ENCODE measurements around the gene AXDND1.

The AXDND1 gene

GRCh38 chr1:179323436-179323835 lies 42.3 kb upstream of the AXDND1 start:
- no peak for DNase-seq (ENCODE audit: low read depth in 1 of 2, low spot score in 1 of 2)
- Histone ChIP-seq H3K27ac (replicated peaks) (no peak overlapping the region), H3K27me3 (ENCODE audit: insufficient read depth, poor library complexity, severe bottlenecking) (no peaks in the 10 kb centered on the region), H3K4me3 (replicated peaks; ENCODE audit: insufficient read depth, low read length) (no peak overlapping the region)
- TF ChIP-seq, protein P1, sequence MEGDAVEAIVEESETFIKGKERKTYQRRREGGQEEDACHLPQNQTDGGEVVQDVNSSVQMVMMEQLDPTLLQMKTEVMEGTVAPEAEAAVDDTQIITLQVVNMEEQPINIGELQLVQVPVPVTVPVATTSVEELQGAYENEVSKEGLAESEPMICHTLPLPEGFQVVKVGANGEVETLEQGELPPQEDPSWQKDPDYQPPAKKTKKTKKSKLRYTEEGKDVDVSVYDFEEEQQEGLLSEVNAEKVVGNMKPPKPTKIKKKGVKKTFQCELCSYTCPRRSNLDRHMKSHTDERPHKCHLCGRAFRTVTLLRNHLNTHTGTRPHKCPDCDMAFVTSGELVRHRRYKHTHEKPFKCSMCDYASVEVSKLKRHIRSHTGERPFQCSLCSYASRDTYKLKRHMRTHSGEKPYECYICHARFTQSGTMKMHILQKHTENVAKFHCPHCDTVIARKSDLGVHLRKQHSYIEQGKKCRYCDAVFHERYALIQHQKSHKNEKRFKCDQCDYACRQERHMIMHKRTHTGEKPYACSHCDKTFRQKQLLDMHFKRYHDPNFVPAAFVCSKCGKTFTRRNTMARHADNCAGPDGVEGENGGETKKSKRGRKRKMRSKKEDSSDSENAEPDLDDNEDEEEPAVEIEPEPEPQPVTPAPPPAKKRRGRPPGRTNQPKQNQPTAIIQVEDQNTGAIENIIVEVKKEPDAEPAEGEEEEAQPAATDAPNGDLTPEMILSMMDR (IDR thresholded peaks at IDR 0.05; ENCODE audit: insufficient read depth, low read length): no peak
- TF ChIP-seq SPI1 (IDR thresholded peaks at IDR 0.05; ENCODE audit: borderline replicate concordance, low read depth) (no peak), GABPA (IDR thresholded peaks at IDR 0.05; ENCODE audit: low read depth) (no peak), POLR2AphosphoS5 (IDR thresholded peaks at IDR 0.05; ENCODE audit: low read depth) (no peak)
- TF ChIP-seq, protein P2, sequence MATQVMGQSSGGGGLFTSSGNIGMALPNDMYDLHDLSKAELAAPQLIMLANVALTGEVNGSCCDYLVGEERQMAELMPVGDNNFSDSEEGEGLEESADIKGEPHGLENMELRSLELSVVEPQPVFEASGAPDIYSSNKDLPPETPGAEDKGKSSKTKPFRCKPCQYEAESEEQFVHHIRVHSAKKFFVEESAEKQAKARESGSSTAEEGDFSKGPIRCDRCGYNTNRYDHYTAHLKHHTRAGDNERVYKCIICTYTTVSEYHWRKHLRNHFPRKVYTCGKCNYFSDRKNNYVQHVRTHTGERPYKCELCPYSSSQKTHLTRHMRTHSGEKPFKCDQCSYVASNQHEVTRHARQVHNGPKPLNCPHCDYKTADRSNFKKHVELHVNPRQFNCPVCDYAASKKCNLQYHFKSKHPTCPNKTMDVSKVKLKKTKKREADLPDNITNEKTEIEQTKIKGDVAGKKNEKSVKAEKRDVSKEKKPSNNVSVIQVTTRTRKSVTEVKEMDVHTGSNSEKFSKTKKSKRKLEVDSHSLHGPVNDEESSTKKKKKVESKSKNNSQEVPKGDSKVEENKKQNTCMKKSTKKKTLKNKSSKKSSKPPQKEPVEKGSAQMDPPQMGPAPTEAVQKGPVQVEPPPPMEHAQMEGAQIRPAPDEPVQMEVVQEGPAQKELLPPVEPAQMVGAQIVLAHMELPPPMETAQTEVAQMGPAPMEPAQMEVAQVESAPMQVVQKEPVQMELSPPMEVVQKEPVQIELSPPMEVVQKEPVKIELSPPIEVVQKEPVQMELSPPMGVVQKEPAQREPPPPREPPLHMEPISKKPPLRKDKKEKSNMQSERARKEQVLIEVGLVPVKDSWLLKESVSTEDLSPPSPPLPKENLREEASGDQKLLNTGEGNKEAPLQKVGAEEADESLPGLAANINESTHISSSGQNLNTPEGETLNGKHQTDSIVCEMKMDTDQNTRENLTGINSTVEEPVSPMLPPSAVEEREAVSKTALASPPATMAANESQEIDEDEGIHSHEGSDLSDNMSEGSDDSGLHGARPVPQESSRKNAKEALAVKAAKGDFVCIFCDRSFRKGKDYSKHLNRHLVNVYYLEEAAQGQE (IDR thresholded peaks at IDR 0.05; ENCODE audit: insufficient replicate concordance, low read depth): no peak

DNA sequence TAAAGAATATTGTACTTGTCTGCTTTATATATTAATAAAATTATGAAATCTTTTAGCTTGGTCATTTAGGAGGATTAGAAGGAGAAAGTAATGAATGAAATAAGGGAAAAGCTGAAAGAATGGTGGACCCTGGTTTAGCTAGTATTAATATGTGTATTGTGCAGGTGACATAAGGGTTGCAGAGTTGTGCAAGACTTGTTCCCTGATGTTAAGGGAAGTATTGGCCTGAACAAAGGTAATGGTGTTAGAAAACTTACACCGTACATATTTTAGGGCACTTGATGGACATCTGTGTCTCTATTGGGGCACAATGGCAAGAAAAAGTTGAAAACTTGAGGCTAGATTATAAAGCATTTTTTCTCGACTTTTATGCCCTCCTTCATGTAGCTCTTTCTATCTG lies 39.9 kb upstream of the AXDND1 start:
- TF ChIP-seq POLR2AphosphoS5 (IDR thresholded peaks at IDR 0.05; ENCODE audit: low read depth) (no peak), SPI1 (IDR thresholded peaks at IDR 0.05; ENCODE audit: borderline replicate concordance, low read depth) (no peak), GABPA (IDR thresholded peaks at IDR 0.05; ENCODE audit: low read depth) (no peak)
- TF ChIP-seq, protein P2 (IDR thresholded peaks at IDR 0.05; ENCODE audit: insufficient replicate concordance, low read depth): no peak
- TF ChIP-seq, protein P1 (IDR thresholded peaks at IDR 0.05; ENCODE audit: insufficient read depth, low read length): no peak
- H3K4me3 ChIP-seq (replicated peaks; ENCODE audit: insufficient read depth, low read length): no peak overlapping the region
- DNase-seq (ENCODE audit: low read depth in 1 of 2, low spot score in 1 of 2): no peak
- no peaks in the 10 kb centered on the region for H3K27me3 ChIP-seq (ENCODE audit: insufficient read depth, poor library complexity, severe bottlenecking)
- no peak overlapping the region for H3K27ac ChIP-seq (replicated peaks)

DNA sequence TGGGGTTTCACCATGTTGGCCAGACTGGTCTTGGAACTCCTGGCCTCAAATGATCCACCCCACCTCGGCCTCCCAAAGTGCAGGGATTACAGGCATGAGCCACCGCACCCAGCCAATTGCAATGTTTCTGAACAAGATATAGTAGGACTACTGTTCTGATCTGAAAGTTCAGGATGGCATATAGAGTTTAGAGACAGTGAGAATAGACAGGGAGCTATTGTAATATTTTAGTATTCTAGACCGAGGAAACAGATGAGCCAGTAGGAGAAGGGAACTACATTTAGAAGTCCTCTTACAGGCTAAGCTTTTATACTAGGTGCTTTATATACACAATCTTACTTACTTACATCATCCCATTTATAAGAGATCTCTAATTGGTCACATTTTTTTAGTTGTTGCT lies 39.0 kb upstream of the AXDND1 start:
- Histone ChIP-seq H3K27me3 (ENCODE audit: insufficient read depth, poor library complexity, severe bottlenecking) (no peaks in the 10 kb centered on the region), H3K27ac (replicated peaks) (no peak overlapping the region), H3K4me3 (replicated peaks; ENCODE audit: insufficient read depth, low read length) (no peak overlapping the region)
- TF ChIP-seq GABPA (IDR thresholded peaks at IDR 0.05; ENCODE audit: low read depth) (no peak), SPI1 (IDR thresholded peaks at IDR 0.05; ENCODE audit: borderline replicate concordance, low read depth) (no peak), POLR2AphosphoS5 (IDR thresholded peaks at IDR 0.05; ENCODE audit: low read depth) (no peak)
- TF ChIP-seq, protein P1 (IDR thresholded peaks at IDR 0.05; ENCODE audit: insufficient read depth, low read length): no peak
- DNase-seq (ENCODE audit: low read depth in 1 of 2, low spot score in 1 of 2): no peak

- no peak for DNase-seq (ENCODE audit: low read depth in 1 of 2, low spot score in 1 of 2)
- H3K27me3 ChIP-seq (ENCODE audit: insufficient read depth, poor library complexity, severe bottlenecking): no peaks in the 10 kb centered on the region
- no peak overlapping the region for H3K27ac ChIP-seq (replicated peaks)
- TF ChIP-seq POLR2AphosphoS5 (IDR thresholded peaks at IDR 0.05; ENCODE audit: low read depth): no peak
- no peak for TF ChIP-seq SPI1 (IDR thresholded peaks at IDR 0.05; ENCODE audit: borderline replicate concordance, low read depth)
- no peak for TF ChIP-seq GABPA (IDR thresholded peaks at IDR 0.05; ENCODE audit: low read depth)
- TF ChIP-seq, protein P2 (IDR thresholded peaks at IDR 0.05; ENCODE audit: insufficient replicate concordance, low read depth): no peak
- H3K4me3 ChIP-seq (replicated peaks; ENCODE audit: insufficient read depth, low read length): no peak overlapping the region
Measured at GRCh38 chr1:179327196-179327595, 38.6 kb upstream of the AXDND1 start.

Measured in HL-60 (cell line).